H1 (cell line): ENCODE data around the gene ACSL4. TPM values are rescaled to one million over a fixed set of nuclear protein-coding genes. Genes with fewer than 3 reads are reported as not detected.

ENCODE experiments used
- CTCF ChIA-PET: fragments of 300-600 bp; sonication (Branson Sonifier 250); formaldehyde crosslinking; loops from one replicate; lab custom pipeline; 2021; ENCODE audit not compliant: partially characterized antibody; lab: Charles Lee
- POLR2A ChIA-PET: fragments of 300-600 bp; sonication (Branson Sonifier 250); formaldehyde crosslinking; loops from one replicate; lab custom pipeline; 2021; ENCODE audit warnings: inconsistent platforms; ENCODE audit not compliant: partially characterized antibody; lab: Charles Lee
- DNase-seq, 2 experiments: peaks; one replicate each; pipeline versions ENCODE4 v3.0.0 to v3.0.0-alpha.2; 2010 to 2022; ENCODE audit warnings: low spot score in 2 of 2, low read depth in 1 of 2, mixed read lengths in 1 of 2
- FAIRE-seq: peaks from 2 replicates; lab custom pipeline; 2011; peaks lifted over from hg19 to GRCh38; lab: Jason Lieb, UNC
- H2AFZ ChIP-seq: 2 replicates; pipeline ENCODE4 v1.8.1; 2012; ENCODE audit warnings: low read length, inconsistent platforms
- H2AK5ac ChIP-seq: 2 replicates; pipeline ENCODE4 v1.6.1; 2013; ENCODE audit warnings: low read depth, low read length
- H2BK120ac ChIP-seq: replicated peaks from 2 replicates; pipeline ENCODE3; 2013; ENCODE audit warnings: low read depth, low read length, inconsistent platforms
- H2BK12ac ChIP-seq: 2 replicates; pipeline ENCODE4 v1.6.1; 2013; ENCODE audit warnings: low read depth, low read length
- H2BK15ac ChIP-seq: 2 replicates; pipeline ENCODE4 v1.6.1; 2013; ENCODE audit warnings: low read length
- H2BK20ac ChIP-seq: 2 replicates; pipeline ENCODE4 v1.6.1; 2013; ENCODE audit warnings: low read length
- H2BK5ac ChIP-seq: 2 replicates; pipeline ENCODE4 v1.6.1; 2013; ENCODE audit warnings: low read depth, low read length
- H3K14ac ChIP-seq: 2 replicates; pipeline ENCODE4 v1.6.1; 2013; ENCODE audit warnings: inconsistent platforms; ENCODE audit not compliant: insufficient read length
- H3K18ac ChIP-seq: 2 replicates; pipeline ENCODE4 v1.6.1; 2013; ENCODE audit warnings: low read length; ENCODE audit errors: extremely low read depth
- H3K23ac ChIP-seq: 2 replicates; pipeline ENCODE4 v1.6.1; 2013; ENCODE audit warnings: inconsistent platforms; ENCODE audit not compliant: insufficient read length
- H3K23me2 ChIP-seq: 2 replicates; pipeline ENCODE4 v1.6.1; 2013; ENCODE audit warnings: low read depth, low read length
- H3K27ac ChIP-seq: 2 replicates; pipeline ENCODE4 v1.6.1; 2011; ENCODE audit warnings: low read depth, low read length, inconsistent platforms
- H3K27me3 ChIP-seq, 4 experiments: replicated peaks in 1 of 4; 1 replicate in 1 of 4; 2 replicates in 3 of 4; pipeline versions ENCODE4 v1.6.1 to v1.8.1; 2011 to 2013; ENCODE audit warnings: low read length in 3 of 4, mild to moderate bottlenecking in 3 of 4, inconsistent platforms in 2 of 4, mixed read lengths in 2 of 4, moderate library complexity in 1 of 4; ENCODE audit not compliant: control insufficient read depth in 3 of 4, insufficient read depth in 3 of 4; ENCODE audit errors: extremely low read depth in 1 of 4
- H3K36me3 ChIP-seq, 4 experiments: 2 replicates each; pipeline versions ENCODE4 v1.6.1 to v1.8.1; 2011 to 2013; ENCODE audit warnings: mild to moderate bottlenecking in 4 of 4, low read length in 3 of 4, moderate library complexity in 2 of 4, control low read depth in 1 of 4, inconsistent platforms in 1 of 4; ENCODE audit not compliant: insufficient read depth in 4 of 4, control insufficient read depth in 2 of 4
- H3K4ac ChIP-seq: replicated peaks from 2 replicates; pipeline ENCODE3; 2013; ENCODE audit warnings: low read length, low read depth, mixed read lengths, inconsistent platforms; ENCODE audit not compliant: insufficient read length
- H3K4me1 ChIP-seq, 4 experiments: replicated peaks in 1 of 4; 1 replicate in 1 of 4; 2 replicates in 3 of 4; pipeline versions ENCODE4 v1.6.1 to v1.8.1; 2011 to 2013; ENCODE audit warnings: low read length in 3 of 4, inconsistent platforms in 2 of 4, mixed read lengths in 1 of 4; ENCODE audit not compliant: insufficient read depth in 4 of 4, control insufficient read depth in 3 of 4
- H3K4me2 ChIP-seq, 2 experiments: 2 replicates each; pipeline versions ENCODE4 v1.6.1 to v1.8.1; 2011 to 2013; ENCODE audit warnings: low read depth in 2 of 2, low read length in 2 of 2, control low read depth in 1 of 2, inconsistent platforms in 1 of 2, mild to moderate bottlenecking in 1 of 2; ENCODE audit not compliant: insufficient read depth in 1 of 2
- H3K4me3 ChIP-seq, 4 experiments: fragments of 200-600, 300-600 bp in 1 of 4; sonication (generic), shearing (Covaris generic), sonication (Bioruptor Twin) in 1 of 4; 2 replicates each; pipeline versions ENCODE4 v1.5.1 to v1.8.1; 2011 to 2016; ENCODE audit warnings: low read length in 4 of 4, low read depth in 3 of 4, control low read depth in 2 of 4, inconsistent platforms in 2 of 4, mild to moderate bottlenecking in 2 of 4, mixed read lengths in 1 of 4, moderate library complexity in 1 of 4; ENCODE audit not compliant: insufficient read depth in 2 of 4; ENCODE audit errors: extremely low read depth in 1 of 4
- H3K56ac ChIP-seq: replicated peaks from 2 replicates; pipeline ENCODE3; 2013; ENCODE audit warnings: low read depth, mild to moderate bottlenecking, mixed read lengths, low read length, inconsistent platforms; ENCODE audit not compliant: insufficient read length
- H3K79me1 ChIP-seq: 2 replicates; pipeline ENCODE4 v1.6.1; 2013; ENCODE audit warnings: low read depth, low read length, control low read depth
- H3K79me2 ChIP-seq, 2 experiments: 2 replicates each; pipeline versions ENCODE4 v1.6.1 to v1.8.1; 2012 to 2013; ENCODE audit warnings: low read length in 2 of 2, mild to moderate bottlenecking in 2 of 2, inconsistent platforms in 1 of 2; ENCODE audit not compliant: insufficient read depth in 2 of 2, control insufficient read depth in 1 of 2
- H3K9ac ChIP-seq, 4 experiments: replicated peaks in 1 of 4; 1 replicate in 1 of 4; 2 replicates in 3 of 4; pipeline versions ENCODE4 v1.6.1 to v1.8.1; 2011 to 2013; ENCODE audit warnings: low read depth in 3 of 4, low read length in 3 of 4, control low read depth in 2 of 4, mild to moderate bottlenecking in 2 of 4, moderate library complexity in 2 of 4, inconsistent platforms in 1 of 4; ENCODE audit errors: extremely low read depth in 1 of 4
- H3K9me3 ChIP-seq, 2 experiments: 2 replicates each; pipeline versions ENCODE4 v1.6.1 to v1.8.1; 2012 to 2013; ENCODE audit warnings: mild to moderate bottlenecking in 2 of 2, moderate library complexity in 2 of 2, control low read depth in 1 of 2, inconsistent platforms in 1 of 2, low read depth in 1 of 2, low read length in 1 of 2, mixed read lengths in 1 of 2; ENCODE audit not compliant: insufficient read depth in 2 of 2
- H4K20me1 ChIP-seq, 2 experiments: replicated peaks in 1 of 2; 2 replicates each; pipeline versions ENCODE3 to v1.8.1; 2011 to 2013; ENCODE audit warnings: inconsistent platforms in 2 of 2, low read length in 2 of 2, mild to moderate bottlenecking in 1 of 2; ENCODE audit not compliant: insufficient read depth in 2 of 2, control insufficient read depth in 1 of 2
- H4K5ac ChIP-seq: 2 replicates; pipeline ENCODE4 v1.6.1; 2013; ENCODE audit warnings: low read length, low read depth, mixed read lengths, inconsistent platforms; ENCODE audit not compliant: insufficient read length
- H4K8ac ChIP-seq: 2 replicates; pipeline ENCODE4 v1.8.0; 2013; ENCODE audit warnings: mild to moderate bottlenecking, moderate library complexity, low read length, inconsistent platforms; ENCODE audit not compliant: insufficient read depth; ENCODE audit errors: extremely low read depth
- H4K91ac ChIP-seq: replicated peaks from 2 replicates; pipeline ENCODE3; 2013; ENCODE audit warnings: low read length, mixed read lengths, inconsistent platforms; ENCODE audit not compliant: insufficient read length
- ASH2L ChIP-seq: fragments of 200-600, 300-600 bp; sonication (generic); IDR thresholded peaks from one replicate; pipeline ENCODE4 v1.7.1; 2017; ENCODE audit warnings: low read length
- BRCA1 ChIP-seq: IDR thresholded peaks from 2 replicates; pipeline ENCODE4 v1.6.1; 2012; ENCODE audit warnings: low read depth, low read length, improper control_type of control experiment
- FOSL1 ChIP-seq: IDR thresholded peaks from 2 replicates; pipeline ENCODE4 v1.6.1; 2011; ENCODE audit warnings: mild to moderate bottlenecking, low read depth, low read length, moderate library complexity; ENCODE audit not compliant: insufficient read depth
- HDAC2 ChIP-seq, 2 experiments: fragments of 300-600 bp in 1 of 2; sonication (generic) in 1 of 2; IDR thresholded peaks; 2 replicates each; pipeline ENCODE4 v1.6.1; 2011 to 2012; ENCODE audit warnings: low read depth in 2 of 2, low read length in 2 of 2, mild to moderate bottlenecking in 2 of 2, moderate library complexity in 2 of 2, borderline replicate concordance in 1 of 2, inconsistent platforms in 1 of 2
- MAFK ChIP-seq: IDR thresholded peaks from 2 replicates; pipeline ENCODE4 v1.6.1; 2012; ENCODE audit warnings: low read depth, mild to moderate bottlenecking, improper control_type of control experiment, low read length
- NRF1 ChIP-seq: IDR thresholded peaks from 2 replicates; pipeline ENCODE4 v1.6.1; 2011; ENCODE audit warnings: mild to moderate bottlenecking, low read depth, low read length, improper control_type of control experiment
- POU5F1 ChIP-seq: IDR thresholded peaks from 2 replicates; pipeline ENCODE4 v1.6.1; 2011; ENCODE audit warnings: low read depth, mild to moderate bottlenecking, low read length, moderate library complexity
- SIN3A ChIP-seq, 2 experiments: IDR thresholded peaks in 1 of 2; conservative IDR thresholded peaks in 1 of 2; 2 replicates each; pipeline ENCODE4 v1.6.1; 2011 to 2012; ENCODE audit warnings: low read length in 2 of 2, improper control_type of control experiment in 1 of 2, low read depth in 1 of 2, mild to moderate bottlenecking in 1 of 2
- SUZ12 ChIP-seq: fragments of 200-600 bp; sonication (generic); IDR thresholded peaks from 2 replicates; pipeline ENCODE4 v1.6.1; 2012; ENCODE audit warnings: mild to moderate bottlenecking, inconsistent platforms, low read length, moderate library complexity, mixed read lengths
- TBP ChIP-seq: IDR thresholded peaks from 2 replicates; pipeline ENCODE4 v1.6.1; 2011; ENCODE audit warnings: low read depth, low read length, improper control_type of control experiment
- TCF12 ChIP-seq: IDR thresholded peaks from 2 replicates; pipeline ENCODE4 v1.6.1; 2011; ENCODE audit warnings: low read depth, mild to moderate bottlenecking, low read length
- WGBS, 2 experiments: shearing (Covaris generic) in 1 of 2; methylation state at CpG; one replicate each; pipeline versions ENCODE4 v1.1.6 to v1.1.7; 2013 to 2015; ENCODE audit warnings: low lambda C conversion rate in 2 of 2, mixed read lengths in 2 of 2, inconsistent platforms in 1 of 2, low coverage in 1 of 2, missing lambda C conversion rate in 1 of 2; ENCODE audit not compliant: insufficient replicate concordance in 2 of 2, insufficient coverage in 1 of 2, insufficient read length in 1 of 2; ENCODE audit errors: extremely low coverage in 1 of 2, missing lambda C conversion rate in 1 of 2; 5-methylcytosine and 5-hydroxymethylcytosine counted together
- polyA plus RNA-seq, 7 experiments: library from polyadenylated mRNA; depleted of rRNA in 3 of 7; stranded (reverse) in 5 of 7; unstranded in 2 of 7; fragments of >200 nt in 5 of 7; fragments of 200-250 nt in 2 of 7; gene quantifications; 1 replicate in 5 of 7; 2 replicates in 1 of 7; 4 replicates in 1 of 7; pipeline versions ENCODE4 v1.2.1 to v1.2.3, GENCODE V29; 2011 to 2013; ENCODE audit warnings: missing spikeins in 2 of 7, mixed read lengths in 2 of 7
- total RNA-seq: library from RNA; stranded (reverse); fragmentation: NEBNext Ultra II Directional; extraction: Animal tissue kit (Norgen Biotek cat#: 25700); gene quantifications from 2 replicates; pipeline ENCODE4 v1.2.1, GENCODE V29; 2021
- TF ChIP-seq, protein P1 (sequence below): IDR thresholded peaks from 2 replicates; pipeline ENCODE4 v1.6.1; 2012; ENCODE audit warnings: inconsistent platforms
- TF ChIP-seq, protein P2 (sequence below): IDR thresholded peaks from 2 replicates; pipeline ENCODE4 v1.6.1; 2011; ENCODE audit warnings: low read depth, mild to moderate bottlenecking, low read length; ENCODE audit not compliant: insufficient read depth

Gene ACSL4
- total and polyA plus RNA-seq, 2 of the 8 experiments (the other 6 are each of a cell fraction or from before 2014, with no cell fraction given): 11.3 to 47.0 TPM

DNA sequence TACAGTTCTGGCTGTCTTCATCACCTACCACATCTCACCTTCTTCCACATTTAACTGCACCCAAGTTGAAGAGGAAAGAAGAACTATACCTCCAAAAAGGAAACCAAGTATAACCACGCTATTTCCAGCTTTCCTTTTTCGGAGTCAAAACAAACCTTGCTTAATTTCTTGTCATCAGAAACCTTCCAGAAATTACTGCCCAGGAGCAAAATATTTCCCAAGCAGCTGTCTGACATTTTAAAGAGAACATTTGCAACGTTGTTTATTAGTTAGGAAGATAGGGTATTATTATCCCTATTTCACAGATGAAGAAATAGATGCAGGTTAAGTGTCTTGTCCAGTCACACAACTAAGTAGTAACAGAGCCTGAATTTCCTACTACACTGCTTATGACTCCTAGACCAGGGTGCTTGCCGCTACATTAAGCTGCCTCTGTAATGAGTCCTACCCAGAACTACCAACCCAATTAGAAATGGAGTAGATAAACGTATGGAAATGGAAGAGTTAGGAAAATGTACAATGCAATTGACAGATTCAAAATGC lies 2.2 kb upstream of the ACSL4 start:
- 86% methylated on average over 5 of the region's 5 CpGs; no CpG with 5 or more reads in 1 of the 2 experiments for WGBS, 2 experiments
- Histone ChIP-seq H2AFZ (no peak overlapping the region), H2AK5ac (no peak overlapping the region), H2BK12ac (no peak overlapping the region), H3K79me2 (peaks cover 0 to 14% of the 10 kb centered on the region in 2 experiments; a peak in 2 of 4 replicates), H3K4me3 (no peak overlapping the region), H2BK120ac (no peak overlapping the region), H3K27ac (no peak overlapping the region), H3K4ac (no peak overlapping the region), H3K36me3 (no peaks in the 10 kb centered on the region), H4K91ac (no peak overlapping the region), H3K9ac (no peak overlapping the region), H3K56ac (no peak overlapping the region), H2BK20ac (no peak overlapping the region), H3K9me3 (no peaks in the 10 kb centered on the region), H3K4me2 (no peak overlapping the region), H3K14ac (no peak overlapping the region), H4K8ac (no peak overlapping the region), H3K79me1 (no peaks in the 10 kb centered on the region), H2BK5ac (no peak overlapping the region), H4K5ac (no peak overlapping the region), H3K23ac (no peak overlapping the region), H4K20me1 (no peaks in the 10 kb centered on the region), H3K23me2 (no peaks in the 10 kb centered on the region), H3K18ac (no peak overlapping the region), H3K4me1 (no peaks in the 10 kb centered on the region; a peak in 1 of 7 replicates), H3K27me3 (no peaks in the 10 kb centered on the region), H2BK15ac (no peak overlapping the region)
- ChIA-PET CTCF (interaction anchor here (1.0 to 3.5 kb wide), 4 partner anchors 22 to 156 kb away, joined by 3 to 9 read pairs (median 4); no protein-coding TSS in a partner anchor), POLR2A (no interaction called here)
- no peak for DNase-seq
- no peak for FAIRE-seq
- TF ChIP-seq ASH2L: no peak
- no peak for TF ChIP-seq TBP
- no peak for TF ChIP-seq MAFK
- TF ChIP-seq HDAC2 (IDR thresholded peaks at IDR 0.05; ENCODE audit: borderline replicate concordance in 1 of 2, low read depth in 2 of 2, low read length in 2 of 2): no peak
- TF ChIP-seq, protein P1, sequence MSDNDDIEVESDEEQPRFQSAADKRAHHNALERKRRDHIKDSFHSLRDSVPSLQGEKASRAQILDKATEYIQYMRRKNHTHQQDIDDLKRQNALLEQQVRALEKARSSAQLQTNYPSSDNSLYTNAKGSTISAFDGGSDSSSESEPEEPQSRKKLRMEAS: no peak
- no peak for TF ChIP-seq SIN3A (conservative IDR thresholded peaks at IDR 0.05 in 1 of 2, IDR thresholded peaks at IDR 0.05 in 1 of 2; ENCODE audit: low read depth in 1 of 2, low read length in 2 of 2)
- TF ChIP-seq POU5F1: no peak
- TF ChIP-seq, protein P2, sequence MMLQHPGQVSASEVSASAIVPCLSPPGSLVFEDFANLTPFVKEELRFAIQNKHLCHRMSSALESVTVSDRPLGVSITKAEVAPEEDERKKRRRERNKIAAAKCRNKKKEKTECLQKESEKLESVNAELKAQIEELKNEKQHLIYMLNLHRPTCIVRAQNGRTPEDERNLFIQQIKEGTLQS: no peak
- TF ChIP-seq FOSL1: no peak
- no peak for TF ChIP-seq TCF12
- TF ChIP-seq SUZ12: no peak
- no peak for TF ChIP-seq NRF1
- no peak for TF ChIP-seq BRCA1
